ENCODE results near the gene DSTYK. TPM values are rescaled to one million over a fixed set of nuclear protein-coding genes. Genes with fewer than 3 reads are reported as not detected.
A peak's percentile ranks its signal among the peaks of the same experiment; 100 is the strongest.

DSTYK gene
- polyA plus RNA-seq, 3 donors, result 2.7 to 5.2 (median 3.0) TPM

- no peak overlapping the region for H3K27ac ChIP-seq (ENCODE audit: low read depth, low read length)
Observed at GRCh38 chr1:205152505-205152904, 59.0 kb downstream of the DSTYK start.

GRCh38 chr1:205150651-205151428 is 60.7 kb downstream of the DSTYK start:
- WGBS, 3 donors, result 74 to 96% (median 92%) methylated on average over 5 of the region's 5 CpGs

More at GRCh38 chr1:205152505-205152904, 59.0 kb downstream of the DSTYK start:
- 96 to 98% (median 97%) methylated on average over 4 of the region's 4 CpGs for WGBS, 3 donors

GRCh38 chr1:205147191-205147835 is 64.2 kb downstream of the DSTYK start:
- WGBS, 3 donors, result 81 to 88% (median 84%) methylated on average over 6 of the region's 6 CpGs
- no peak overlapping the region for H3K27ac ChIP-seq (ENCODE audit: low read depth, low read length)

More at GRCh38 chr1:205150651-205151428, 60.7 kb downstream of the DSTYK start:
- H3K27ac ChIP-seq (ENCODE audit: low read depth, low read length), result no peak overlapping the region

DNA sequence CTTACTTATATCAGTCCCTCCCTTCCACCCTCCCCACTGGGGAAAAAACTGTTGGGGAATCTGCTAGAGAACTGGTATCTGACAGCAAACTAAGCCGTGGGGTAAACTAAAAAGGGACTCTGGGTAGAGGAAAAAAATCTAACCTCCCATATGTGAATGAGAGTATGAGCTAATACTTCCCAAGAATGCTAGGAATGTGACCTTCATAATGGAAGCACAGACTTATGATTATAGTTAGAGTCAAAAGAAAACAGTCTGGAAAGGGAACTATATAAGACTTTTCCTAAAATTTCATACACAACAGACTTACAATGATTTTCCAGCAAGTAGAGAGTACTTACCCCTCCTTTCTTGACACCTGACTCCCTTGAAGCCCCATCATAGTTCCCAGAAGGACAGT is 66.8 kb downstream of the DSTYK start:
- 15 to 52% (median 48%) methylated on average over 1 of the region's 1 CpG for WGBS, 3 donors
- H3K27ac ChIP-seq (ENCODE audit: low read depth, low read length), result no peak overlapping the region

GRCh38 chr1:205144046-205144720 is 67.3 kb downstream of the DSTYK start:
- WGBS, 3 donors, result 68 to 83% (median 82%) methylated on average over 1 of the region's 1 CpG
- no peak overlapping the region for H3K27ac ChIP-seq (ENCODE audit: low read depth, low read length)

- H3K27ac ChIP-seq (ENCODE audit: low read depth, low read length), result no peak overlapping the region
- WGBS, 3 donors, result 21 to 54% (median 51%) methylated on average over 2 of the region's 2 CpGs
Observed at GRCh38 chr1:205142102-205142469, 69.4 kb downstream of the DSTYK start.

- no peak overlapping the region for H3K27ac ChIP-seq (ENCODE audit: low read depth, low read length)
- 17 to 23% (median 20%) methylated on average over 12 of the region's 12 CpGs for WGBS, 3 donors
Observed at GRCh38 chr1:205141236-205142101, 70.0 kb downstream of the DSTYK start.

DNA sequence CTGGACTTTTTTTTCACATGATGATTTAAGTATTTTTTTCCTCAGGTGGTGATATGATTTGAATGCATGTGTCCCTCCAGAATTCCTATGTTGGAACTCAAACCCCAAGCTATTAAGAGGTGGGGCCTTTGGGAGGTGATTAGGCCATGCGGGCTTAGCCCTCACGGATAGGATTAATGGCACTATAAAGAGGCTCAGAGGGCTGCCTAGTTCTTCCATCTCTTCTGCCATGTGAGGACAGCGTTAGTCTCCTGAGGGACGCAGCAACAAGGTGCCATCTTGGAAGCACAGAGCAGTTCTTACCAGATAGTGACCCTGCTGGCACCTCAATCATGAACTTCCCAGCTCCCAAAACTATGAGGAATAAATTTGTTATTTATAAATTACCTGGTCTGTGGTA is 71.4 kb downstream of the DSTYK start:
- 84 to 93% (median 89%) methylated on average over 4 of the region's 4 CpGs for WGBS, 3 donors
- H3K27ac ChIP-seq (ENCODE audit: low read depth, low read length), result no peak overlapping the region

GRCh38 chr1:205137901-205138300 is 73.6 kb downstream of the DSTYK start:
- WGBS, 3 donors, result 79 to 82% (median 80%) methylated on average over 3 of the region's 3 CpGs
- no peak overlapping the region for H3K27ac ChIP-seq (ENCODE audit: low read depth, low read length)

- 43 to 84% (median 66%) methylated on average over 1 of the region's 1 CpG for WGBS, 3 donors
- H3K27ac ChIP-seq (ENCODE audit: low read depth, low read length), result no peak overlapping the region
Observed at GRCh38 chr1:205133287-205133686, 78.2 kb downstream of the DSTYK start.

- H3K27ac ChIP-seq (ENCODE audit: low read depth, low read length), result no peak overlapping the region
- WGBS, 3 donors, result 72 to 87% (median 86%) methylated on average over 4 of the region's 4 CpGs
Observed at GRCh38 chr1:205129447-205130029, 82.0 kb downstream of the DSTYK start.

GRCh38 chr1:205128050-205128449 is 83.5 kb downstream of the DSTYK start:
- 79 to 92% (median 85%) methylated on average over 2 of the region's 2 CpGs for WGBS, 3 donors
- H3K27ac ChIP-seq (ENCODE audit: low read depth, low read length), result no peak overlapping the region

DNA sequence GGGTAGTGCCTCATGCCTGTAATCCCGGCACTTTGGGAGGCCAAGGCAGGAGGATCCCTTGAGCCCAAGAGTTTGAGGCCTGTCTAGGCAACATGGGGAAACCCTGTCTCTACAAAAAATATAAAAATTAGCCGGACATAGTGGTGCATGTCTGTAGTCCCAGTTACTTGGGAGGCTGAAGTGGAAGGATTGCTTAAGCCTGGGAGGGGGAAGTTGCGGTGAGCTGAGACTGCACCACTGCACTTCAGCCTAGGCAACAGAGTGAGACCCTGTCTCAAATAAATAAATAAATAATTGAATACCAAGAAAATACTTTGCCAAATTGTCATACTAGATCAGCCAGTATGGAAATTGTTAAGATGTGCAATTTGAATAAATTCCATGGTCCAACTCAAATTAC is 83.9 kb downstream of the DSTYK start:
- WGBS, 3 donors, result 69 to 88% (median 72%) methylated on average over 3 of the region's 3 CpGs
- H3K27ac ChIP-seq (ENCODE audit: low read depth, low read length), result no peak overlapping the region

- no peak overlapping the region for H3K27ac ChIP-seq (ENCODE audit: low read depth, low read length)
- 81 to 85% (median 84%) methylated on average over 7 of the region's 7 CpGs for WGBS, 3 donors
Observed at GRCh38 chr1:205124726-205125125, 86.8 kb downstream of the DSTYK start.

GRCh38 chr1:205122489-205122882 is 89.0 kb downstream of the DSTYK start:
- no peak overlapping the region for H3K27ac ChIP-seq (ENCODE audit: low read depth, low read length)
- 7 to 19% (median 18%) methylated on average over 9 of the region's 9 CpGs for WGBS, 3 donors

- WGBS, 3 donors, result 0 to 1% (median 0%) methylated on average over 46 of the region's 46 CpGs
- H3K27ac ChIP-seq (ENCODE audit: low read depth, low read length), result peak within 1 kb of the TSS; percentile 15
Observed at GRCh38 chr1:205121660-205122488, 89.6 kb downstream of the DSTYK start, which contains the start of gene RBBP5. Gene RBBP5, minus strand, starts transcription at chr1:205121978. Its CDS starts 105 bp downstream, at chr1:205121873.

DNA sequence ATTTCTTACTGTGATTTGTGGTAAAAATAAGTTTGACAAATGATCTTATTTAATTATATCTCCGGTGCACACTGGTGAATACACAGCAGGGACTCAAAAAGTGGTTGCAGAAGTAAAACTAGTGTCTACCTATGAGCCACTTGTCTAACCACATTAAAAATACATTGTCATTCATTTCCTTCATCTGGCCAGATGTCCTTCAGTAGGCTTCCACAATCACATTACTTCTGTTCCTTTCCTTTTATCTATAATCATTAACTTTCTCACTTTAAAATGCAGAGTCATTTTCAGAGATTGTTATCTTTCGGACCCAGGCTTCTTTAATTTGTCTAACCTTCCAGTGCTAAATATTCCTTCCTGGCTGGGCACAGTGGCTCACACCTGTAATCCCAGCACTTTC is 92.8 kb downstream of the DSTYK start:
- 47 to 75% (median 71%) methylated on average over 2 of the region's 2 CpGs for WGBS, 3 donors

More for the DNA sequence above, 92.8 kb downstream of the DSTYK start:
- no peak overlapping the region for H3K27ac ChIP-seq (ENCODE audit: low read depth, low read length)

Data from adipose tissue (tissue), 3 donors.